ENCODE measurements around the gene NR6A1.

Gene NR6A1

DNA sequence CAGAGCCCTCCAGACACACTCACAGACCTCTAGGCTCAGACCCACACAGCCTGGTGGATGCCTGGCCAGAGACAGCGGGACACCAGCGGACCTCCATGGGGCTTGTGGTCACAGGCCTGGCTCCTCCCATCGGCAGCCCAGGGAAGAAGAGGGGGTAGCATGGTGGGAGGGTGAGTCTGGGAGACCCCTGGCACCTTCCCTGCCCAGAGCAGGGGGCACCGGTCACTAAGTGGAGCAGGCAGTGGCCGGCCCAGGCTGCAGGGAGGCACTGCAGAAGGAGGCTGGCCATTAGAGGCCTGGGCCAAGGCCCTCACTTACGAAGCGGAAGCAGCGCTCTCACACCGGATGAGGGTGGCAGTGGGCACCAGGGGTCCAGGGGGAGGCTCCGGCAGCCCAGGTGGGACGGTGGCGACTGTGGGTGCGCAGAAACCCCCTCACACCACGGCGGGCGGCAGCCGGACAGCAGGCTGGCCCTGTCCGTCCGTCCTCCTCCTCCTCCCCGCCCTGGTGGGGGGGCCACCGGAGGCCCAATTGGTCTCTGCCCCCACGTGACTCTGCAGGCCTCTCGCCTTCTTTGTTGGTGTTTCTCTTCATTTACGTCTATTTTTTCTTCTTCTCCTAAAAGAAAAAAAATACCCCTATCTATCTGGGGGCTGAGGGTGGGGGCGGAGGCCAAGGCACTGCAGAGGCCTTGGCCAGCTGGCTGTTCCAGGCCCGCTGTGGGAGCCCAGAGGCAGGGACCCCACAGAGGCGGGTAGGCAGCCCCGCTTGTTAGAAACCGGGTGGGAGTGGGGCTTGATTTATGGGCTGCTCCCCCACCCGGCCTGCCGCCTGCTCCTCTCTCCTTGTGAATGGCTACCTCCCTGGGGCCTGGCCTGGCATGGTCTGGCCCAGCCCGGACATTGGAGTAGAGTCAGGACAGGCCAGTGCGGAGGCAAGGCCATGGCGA lies 263.9 kb downstream of the NR6A1 start, which contains the start of gene NR5A1:
TSS of gene NR5A1 (minus strand) at position 469 of the 949 bp plus-strand sequence. CDS start 4,004 bp downstream, outside the sequence.
- H3K27ac ChIP-seq: no peak within 1 kb of the TSS
- H3K4me3 ChIP-seq: no peak within 1 kb of the TSS
- no peak for DNase-seq (ENCODE audit: low spot score)
- TF ChIP-seq, protein P1, sequence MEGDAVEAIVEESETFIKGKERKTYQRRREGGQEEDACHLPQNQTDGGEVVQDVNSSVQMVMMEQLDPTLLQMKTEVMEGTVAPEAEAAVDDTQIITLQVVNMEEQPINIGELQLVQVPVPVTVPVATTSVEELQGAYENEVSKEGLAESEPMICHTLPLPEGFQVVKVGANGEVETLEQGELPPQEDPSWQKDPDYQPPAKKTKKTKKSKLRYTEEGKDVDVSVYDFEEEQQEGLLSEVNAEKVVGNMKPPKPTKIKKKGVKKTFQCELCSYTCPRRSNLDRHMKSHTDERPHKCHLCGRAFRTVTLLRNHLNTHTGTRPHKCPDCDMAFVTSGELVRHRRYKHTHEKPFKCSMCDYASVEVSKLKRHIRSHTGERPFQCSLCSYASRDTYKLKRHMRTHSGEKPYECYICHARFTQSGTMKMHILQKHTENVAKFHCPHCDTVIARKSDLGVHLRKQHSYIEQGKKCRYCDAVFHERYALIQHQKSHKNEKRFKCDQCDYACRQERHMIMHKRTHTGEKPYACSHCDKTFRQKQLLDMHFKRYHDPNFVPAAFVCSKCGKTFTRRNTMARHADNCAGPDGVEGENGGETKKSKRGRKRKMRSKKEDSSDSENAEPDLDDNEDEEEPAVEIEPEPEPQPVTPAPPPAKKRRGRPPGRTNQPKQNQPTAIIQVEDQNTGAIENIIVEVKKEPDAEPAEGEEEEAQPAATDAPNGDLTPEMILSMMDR (IDR thresholded peaks at IDR 0.05): no peak

DNA sequence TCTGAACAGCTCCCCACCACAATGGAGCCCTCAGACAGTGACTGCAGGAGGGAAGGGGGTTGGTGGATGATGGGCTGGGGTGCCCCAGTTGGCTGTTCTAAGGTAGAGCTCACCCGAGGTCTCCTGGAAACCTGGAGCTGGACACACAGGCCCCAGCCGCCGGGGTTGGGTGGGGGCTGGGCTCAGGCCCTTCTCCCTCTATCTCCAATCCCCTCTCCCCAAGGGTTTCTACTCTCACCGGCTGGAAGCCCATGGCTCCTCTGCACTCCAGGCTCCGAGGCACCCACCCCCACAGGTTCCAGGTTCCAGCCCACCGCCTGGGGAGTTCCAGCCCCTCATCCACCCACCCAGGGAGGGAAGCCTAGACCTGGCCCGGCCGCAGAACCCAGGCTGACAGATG lies 264.7 kb downstream of the NR6A1 start:
- H3K4me3 ChIP-seq: no peak overlapping the region
- no peak for DNase-seq (ENCODE audit: low spot score)

DNA sequence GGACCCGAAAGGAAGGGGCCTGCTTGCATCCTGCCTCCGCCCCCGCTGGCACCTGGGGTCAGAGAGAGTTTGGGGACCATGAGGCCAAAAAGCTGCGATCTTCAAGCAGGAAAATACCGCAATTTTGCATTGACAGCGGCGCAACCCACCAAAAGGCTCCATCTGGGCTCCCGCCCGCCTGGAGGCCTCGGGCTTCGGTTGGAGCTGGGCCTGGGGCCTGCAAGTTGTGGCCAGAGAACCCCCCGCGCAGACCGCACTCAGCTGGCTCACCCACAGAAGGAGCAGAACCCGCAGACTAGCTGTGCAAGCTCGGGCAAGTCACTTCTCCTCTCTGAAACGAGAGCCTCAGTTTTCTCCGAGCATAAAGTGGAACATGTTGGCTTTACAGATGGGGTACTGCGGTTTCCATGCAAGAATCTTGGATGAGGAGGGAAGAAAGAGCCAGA lies 265.2 kb downstream of the NR6A1 start:
- no peak for DNase-seq (ENCODE audit: low spot score)
- no peak overlapping the region for H3K4me3 ChIP-seq
- TF ChIP-seq, protein P1 (IDR thresholded peaks at IDR 0.05): no peak
- H3K27ac ChIP-seq: no peak overlapping the region

More for the DNA sequence above, 264.7 kb downstream of the NR6A1 start:
- no peak overlapping the region for H3K27ac ChIP-seq
- TF ChIP-seq, protein P1 (IDR thresholded peaks at IDR 0.05): no peak

DNA sequence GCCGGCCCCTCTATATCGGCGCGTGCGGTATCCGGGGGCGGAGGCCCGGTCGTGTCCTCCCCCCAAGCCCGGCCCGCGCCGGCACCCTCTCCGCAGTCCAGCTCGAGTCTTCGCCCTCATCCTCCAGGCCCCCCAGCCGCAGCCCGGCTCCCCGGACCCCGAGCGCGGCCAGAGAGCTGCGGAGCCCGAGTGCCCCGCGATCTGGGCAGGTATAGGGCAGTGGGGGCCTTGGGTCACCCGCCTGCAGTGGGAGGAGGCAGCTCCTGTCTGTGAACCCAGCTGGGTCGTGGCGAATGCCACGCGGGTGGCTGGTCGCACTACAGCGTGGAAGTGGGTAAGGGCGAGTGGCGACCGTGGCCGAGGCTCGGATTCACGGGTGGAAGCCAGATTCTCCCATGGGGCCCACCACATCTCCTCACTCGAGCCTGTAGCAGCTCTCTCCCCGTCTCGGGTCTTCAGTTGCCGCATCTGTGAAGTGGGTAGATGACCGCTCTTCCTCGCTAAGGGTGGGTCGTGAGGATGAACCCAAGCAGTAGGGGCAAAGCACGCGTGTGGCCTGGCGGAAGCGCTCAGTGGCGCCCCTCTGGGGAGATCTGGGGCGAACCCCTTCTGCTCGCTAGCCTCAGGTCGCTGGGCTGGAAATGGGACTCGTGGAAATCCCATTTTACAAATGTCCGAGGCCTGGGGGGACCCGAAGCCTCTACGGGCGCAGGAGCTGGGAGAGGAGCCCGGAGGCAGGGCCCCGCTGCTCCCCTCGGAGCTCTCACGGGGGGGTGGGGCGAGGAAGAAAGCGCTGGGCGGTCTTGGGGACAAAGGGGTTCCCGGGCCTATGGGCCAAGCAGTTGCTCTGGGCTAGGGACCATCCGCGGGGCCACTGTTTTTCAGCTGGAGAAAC lies 265.9 kb downstream of the NR6A1 start:
- peak overlapping the region; percentile 58 for H3K4me3 ChIP-seq
- no peak for DNase-seq (ENCODE audit: low spot score)
- TF ChIP-seq, protein P1 (IDR thresholded peaks at IDR 0.05): no peak
- no peak overlapping the region for H3K27ac ChIP-seq

DNA sequence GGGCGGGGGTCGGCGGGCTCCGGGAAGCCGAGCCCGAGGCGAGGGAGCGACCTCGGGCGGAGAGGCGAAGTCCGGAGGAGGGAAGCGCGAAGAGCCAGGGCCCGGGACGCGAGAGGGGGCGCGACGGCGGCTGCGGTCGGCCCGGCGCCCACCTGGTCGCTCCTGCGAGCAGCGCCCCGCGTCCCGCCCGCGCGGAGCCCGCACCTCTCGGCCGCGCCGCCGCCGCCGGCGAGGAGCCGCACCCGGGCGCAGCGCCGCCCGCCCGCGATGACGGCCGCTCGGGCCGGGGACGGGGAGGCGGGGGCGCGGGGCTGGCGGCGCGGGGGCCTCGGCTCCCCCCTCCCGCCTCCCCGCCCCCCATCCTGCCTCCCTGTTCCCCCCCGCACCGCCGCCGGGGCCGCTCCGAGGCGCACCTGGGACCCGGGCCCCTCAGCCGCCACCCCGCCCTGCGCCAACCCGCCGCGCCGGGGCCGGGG lies 266.5 kb downstream of the NR6A1 start:
- TF ChIP-seq, protein P1 (IDR thresholded peaks at IDR 0.05): no peak
- H3K27ac ChIP-seq: no peak overlapping the region
- no peak for DNase-seq (ENCODE audit: low spot score)
- peak overlapping the region; percentile 58 for H3K4me3 ChIP-seq

DNA sequence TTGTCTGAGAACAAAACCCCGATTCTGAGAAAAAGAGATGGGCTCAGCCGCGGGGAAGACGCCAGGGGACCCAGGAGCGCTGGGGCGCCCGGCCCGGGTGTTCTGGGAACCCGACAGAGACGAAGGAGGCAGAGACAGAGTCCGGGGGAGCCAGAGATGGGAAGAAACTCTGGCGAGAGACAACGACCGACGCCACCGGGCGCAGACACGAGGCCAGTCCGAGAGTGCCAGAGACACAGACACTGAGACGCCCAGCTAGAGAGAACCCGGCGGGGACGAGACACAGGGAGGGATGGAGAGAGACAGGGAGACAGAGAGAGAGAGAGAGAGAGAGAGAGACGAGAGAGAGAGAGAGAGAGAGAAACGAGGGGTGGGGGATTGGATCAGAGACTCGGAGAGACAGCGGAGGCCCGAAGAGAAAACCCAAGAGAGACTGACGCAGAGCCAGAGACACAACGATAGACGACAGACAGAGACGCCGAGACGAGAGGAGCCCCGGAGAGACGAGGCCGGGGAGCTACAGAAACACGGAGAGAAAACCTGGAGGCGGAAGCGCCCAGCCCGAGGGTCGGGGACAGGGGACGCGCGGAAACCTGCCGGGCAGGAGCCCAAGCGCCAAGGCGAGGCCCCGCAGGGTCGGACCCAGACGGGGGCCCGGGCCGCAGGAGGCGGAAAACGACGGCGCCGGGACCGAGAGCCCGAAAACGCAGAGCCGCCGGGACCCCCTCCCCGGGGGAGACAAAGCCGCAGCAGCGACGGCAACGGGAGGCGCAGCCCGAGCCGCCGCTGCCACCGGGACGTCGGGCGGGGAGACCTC lies 267.2 kb downstream of the NR6A1 start:
- peak overlapping the region; percentile 58 for H3K4me3 ChIP-seq
- H3K27ac ChIP-seq: no peak overlapping the region

More for the DNA sequence above, 267.2 kb downstream of the NR6A1 start:
- no peak for DNase-seq (ENCODE audit: low spot score)
- TF ChIP-seq, protein P1 (IDR thresholded peaks at IDR 0.05): no peak

Measured in coronary artery (tissue), 2 donors.